ENCODE measurements around the gene TOR2A.

DNA sequence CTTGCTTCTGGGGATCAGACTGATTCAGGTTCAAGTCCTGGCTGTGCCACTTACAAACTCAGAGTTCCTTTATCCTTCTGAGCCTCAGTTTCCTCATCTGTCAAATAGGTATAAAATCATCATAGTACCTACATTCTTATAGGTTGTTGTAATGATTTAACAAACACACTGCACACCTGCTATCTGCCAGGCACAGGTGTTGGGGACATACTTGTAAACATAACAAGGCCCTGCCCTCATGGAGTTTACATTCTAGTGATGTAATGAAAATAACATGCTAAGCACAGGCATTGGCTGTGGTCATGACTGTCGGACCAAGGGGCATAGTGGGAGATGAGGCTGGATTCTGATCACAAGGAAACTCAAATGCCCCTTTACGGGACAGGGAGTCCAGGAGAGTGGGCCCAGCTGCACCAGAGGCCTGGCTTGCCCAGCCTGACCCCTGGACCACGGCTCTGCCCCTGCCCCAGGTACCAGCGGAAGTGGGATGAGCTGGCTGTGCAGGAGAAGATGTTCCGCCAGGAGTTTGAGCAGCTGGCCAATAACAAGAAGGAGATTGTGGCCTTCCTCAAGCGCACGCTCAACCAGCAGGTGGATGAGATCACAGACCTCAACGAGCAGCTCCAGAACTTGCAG lies 26.0 kb downstream of the TOR2A start:
- TF ChIP-seq, protein P1, sequence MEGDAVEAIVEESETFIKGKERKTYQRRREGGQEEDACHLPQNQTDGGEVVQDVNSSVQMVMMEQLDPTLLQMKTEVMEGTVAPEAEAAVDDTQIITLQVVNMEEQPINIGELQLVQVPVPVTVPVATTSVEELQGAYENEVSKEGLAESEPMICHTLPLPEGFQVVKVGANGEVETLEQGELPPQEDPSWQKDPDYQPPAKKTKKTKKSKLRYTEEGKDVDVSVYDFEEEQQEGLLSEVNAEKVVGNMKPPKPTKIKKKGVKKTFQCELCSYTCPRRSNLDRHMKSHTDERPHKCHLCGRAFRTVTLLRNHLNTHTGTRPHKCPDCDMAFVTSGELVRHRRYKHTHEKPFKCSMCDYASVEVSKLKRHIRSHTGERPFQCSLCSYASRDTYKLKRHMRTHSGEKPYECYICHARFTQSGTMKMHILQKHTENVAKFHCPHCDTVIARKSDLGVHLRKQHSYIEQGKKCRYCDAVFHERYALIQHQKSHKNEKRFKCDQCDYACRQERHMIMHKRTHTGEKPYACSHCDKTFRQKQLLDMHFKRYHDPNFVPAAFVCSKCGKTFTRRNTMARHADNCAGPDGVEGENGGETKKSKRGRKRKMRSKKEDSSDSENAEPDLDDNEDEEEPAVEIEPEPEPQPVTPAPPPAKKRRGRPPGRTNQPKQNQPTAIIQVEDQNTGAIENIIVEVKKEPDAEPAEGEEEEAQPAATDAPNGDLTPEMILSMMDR (conservative IDR thresholded peaks at IDR 0.05) = no peak
- TF ChIP-seq EZH2 (IDR thresholded peaks at IDR 0.05; ENCODE audit: low read depth) = no peak
